HL-60/S4 treated with phorbol 12-myristate 13-acetate at 8.2 ng/mL for 4 days and 3 days (cell line): ENCODE data around the gene INTS3.
"Not testable (repeated sequence)": the region's sequence is repeated elsewhere in the genome, so short reads cannot be mapped to it uniquely, and the experiment has no call there.

Experiments
- in situ Hi-C: fragments of 300-500 bp; cut with MboI; formaldehyde crosslinking; loops from 2 replicates; pipeline ENCODE4 v1.15.0; 2022; ENCODE audit warnings: low sequenced_read_pairs

Gene INTS3

GRCh38 chr1:153705484-153705883, 22.4 kb upstream of the INTS3 start:
- in situ Hi-C loops: no loop called here

GRCh38 chr1:153711026-153711425, 16.8 kb upstream of the INTS3 start:
- in situ Hi-C loops: no loop called here

- in situ Hi-C loops: not testable (repeated sequence)
Observed at GRCh38 chr1:153716211-153716610, 11.6 kb upstream of the INTS3 start.

- in situ Hi-C loops: no loop called here
Observed at GRCh38 chr1:153717330-153717729, 10.5 kb upstream of the INTS3 start.

- in situ Hi-C loops: no loop called here
Observed at GRCh38 chr1:153723687-153724086, 4.2 kb upstream of the INTS3 start.

GRCh38 chr1:153724634-153725033, 3.2 kb upstream of the INTS3 start:
- in situ Hi-C loops: loop anchor here (25.0 kb wide), 1 partner anchor 212 kb away; no protein-coding TSS in a partner anchor

- in situ Hi-C loops: loop anchor here (25.0 kb wide), 1 partner anchor 216 kb away; no protein-coding TSS in a partner anchor
Observed at GRCh38 chr1:153728305-153729066, 636 bp downstream of the INTS3 start.

- in situ Hi-C loops: loop anchor here (25.0 kb wide), 1 partner anchor 218 kb away; no protein-coding TSS in a partner anchor
Observed at GRCh38 chr1:153730468-153730988, 2.7 kb downstream of the INTS3 start.

GRCh38 chr1:153733970-153734369, 6.1 kb downstream of the INTS3 start:
- in situ Hi-C loops: loop anchor here (25.0 kb wide), 1 partner anchor 222 kb away; no protein-coding TSS in a partner anchor

GRCh38 chr1:153734396-153735089, 6.7 kb downstream of the INTS3 start:
- in situ Hi-C loops: loop anchor here (25.0 kb wide), 1 partner anchor 222 kb away; no protein-coding TSS in a partner anchor

- in situ Hi-C loops: loop anchor here (25.0 kb wide), 1 partner anchor 223 kb away; no protein-coding TSS in a partner anchor
Observed at GRCh38 chr1:153735090-153735420, 7.2 kb downstream of the INTS3 start.

GRCh38 chr1:153741986-153742385, 14.1 kb downstream of the INTS3 start:
- in situ Hi-C loops: loop anchor here (25.0 kb wide), 1 partner anchor 230 kb away; no protein-coding TSS in a partner anchor

- in situ Hi-C loops: loop anchor here (25.0 kb wide), 1 partner anchor 230 kb away; no protein-coding TSS in a partner anchor
Observed at GRCh38 chr1:153742411-153743142, 14.7 kb downstream of the INTS3 start.

- in situ Hi-C loops: loop anchor here (25.0 kb wide), 1 partner anchor 233 kb away; no protein-coding TSS in a partner anchor
Observed at GRCh38 chr1:153745417-153745816, 17.6 kb downstream of the INTS3 start.

- in situ Hi-C loops: loop anchor here (25.0 kb wide), 1 partner anchor 234 kb away; no protein-coding TSS in a partner anchor
Observed at GRCh38 chr1:153746174-153746573, 18.3 kb downstream of the INTS3 start.

- in situ Hi-C loops: loop anchor here (25.0 kb wide), 1 partner anchor 237 kb away; no protein-coding TSS in a partner anchor
Observed at GRCh38 chr1:153748903-153749302, 21.1 kb downstream of the INTS3 start.

- in situ Hi-C loops: loop anchor here (25.0 kb wide), 1 partner anchor 237 kb away; no protein-coding TSS in a partner anchor
Observed at GRCh38 chr1:153749408-153750005, 21.7 kb downstream of the INTS3 start.

GRCh38 chr1:153750026-153750995, 22.5 kb downstream of the INTS3 start:
- in situ Hi-C loops: no loop called here

GRCh38 chr1:153752072-153752471, 24.2 kb downstream of the INTS3 start:
- in situ Hi-C loops: no loop called here
